ENCODE data around the gene HOMER1.
"Not testable (repeated sequence)": the region's sequence is repeated elsewhere in the genome, so short reads cannot be mapped to it uniquely, and the experiment has no call there.

The HOMER1 gene

GRCh38 chr5:79413112-79413511 is 100.8 kb downstream of the HOMER1 start:
- no peak for DNase-seq

DNA sequence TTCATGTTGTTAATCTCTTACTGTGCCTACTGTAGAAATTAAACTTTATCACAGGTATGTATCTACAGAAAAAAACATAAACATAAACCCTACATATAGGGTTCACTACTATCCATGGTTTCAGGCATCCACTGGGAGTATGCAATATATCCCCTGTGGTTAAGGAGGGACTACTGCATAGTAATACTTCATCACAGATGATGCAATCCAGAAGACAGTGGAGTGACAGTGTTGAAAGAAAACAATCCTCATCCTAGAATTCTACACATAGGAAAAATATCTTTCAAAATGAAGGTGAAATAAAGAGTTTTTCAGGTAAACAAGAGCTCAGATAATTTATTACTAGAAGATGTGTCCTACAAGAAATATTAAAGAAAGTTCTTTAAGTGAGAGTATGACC is 105.9 kb downstream of the HOMER1 start:
- no peak for DNase-seq

DNA sequence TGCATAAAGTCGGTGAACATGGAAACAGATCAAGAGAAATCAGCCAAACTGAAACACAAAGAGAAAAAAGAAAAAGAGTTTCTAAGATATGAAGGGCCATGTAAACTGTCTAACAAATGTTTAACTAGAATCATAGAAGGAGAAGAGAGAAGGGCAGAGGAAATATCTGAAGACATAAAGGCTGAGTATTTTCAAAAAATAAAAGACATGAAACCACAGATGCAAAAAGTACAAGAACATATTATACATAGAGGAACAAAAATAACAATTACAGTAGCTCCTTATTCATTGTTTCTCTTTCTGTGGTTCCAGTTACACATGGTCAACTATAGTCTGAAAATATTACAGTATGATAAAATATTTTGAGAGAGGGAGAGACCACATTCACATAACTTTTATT is 106.3 kb downstream of the HOMER1 start:
- no peak for DNase-seq

DNA sequence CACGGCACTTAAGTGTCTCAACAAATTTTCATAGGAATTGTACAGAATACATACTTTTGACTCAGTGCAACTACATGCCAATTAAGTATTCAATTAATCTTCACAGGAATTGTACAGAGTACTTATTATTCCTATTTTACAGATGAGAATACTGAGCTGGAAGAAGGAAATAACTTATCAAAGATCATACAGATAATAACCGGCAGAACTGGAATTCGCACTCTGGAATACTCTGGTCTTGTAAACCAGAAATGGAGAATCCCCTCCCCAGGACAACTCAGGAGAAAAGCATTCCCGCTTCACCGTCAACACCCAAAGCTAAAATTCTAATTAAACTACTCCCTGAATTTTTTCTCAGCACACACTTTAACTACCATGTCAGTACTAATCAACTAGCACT is 112.7 kb downstream of the HOMER1 start:
- DNase-seq = no peak

- DNase-seq = no peak
Observed at GRCh38 chr5:79399046-79399445, 114.9 kb downstream of the HOMER1 start.

DNA sequence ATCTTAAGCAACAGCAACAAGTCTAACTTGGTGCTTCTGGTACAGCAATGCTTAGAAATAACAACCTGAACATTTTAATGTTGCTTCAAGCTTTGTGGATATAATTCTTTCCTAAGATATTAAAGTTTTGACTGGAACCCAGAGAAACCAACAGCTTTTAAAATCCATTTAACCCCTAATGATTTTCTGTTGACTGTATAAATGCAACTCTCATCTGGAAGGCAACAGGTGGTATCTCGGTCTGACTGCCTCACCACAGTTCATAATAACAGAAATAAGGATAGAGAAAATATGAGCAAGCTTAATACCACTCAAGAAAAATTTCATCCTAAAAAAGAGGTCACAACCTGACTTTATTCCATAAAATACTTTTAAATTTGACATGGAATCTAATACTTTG is 116.9 kb downstream of the HOMER1 start:
- DNase-seq = no peak

- DNase-seq = no peak
Observed at GRCh38 chr5:79396265-79396664, 117.7 kb downstream of the HOMER1 start.

DNA sequence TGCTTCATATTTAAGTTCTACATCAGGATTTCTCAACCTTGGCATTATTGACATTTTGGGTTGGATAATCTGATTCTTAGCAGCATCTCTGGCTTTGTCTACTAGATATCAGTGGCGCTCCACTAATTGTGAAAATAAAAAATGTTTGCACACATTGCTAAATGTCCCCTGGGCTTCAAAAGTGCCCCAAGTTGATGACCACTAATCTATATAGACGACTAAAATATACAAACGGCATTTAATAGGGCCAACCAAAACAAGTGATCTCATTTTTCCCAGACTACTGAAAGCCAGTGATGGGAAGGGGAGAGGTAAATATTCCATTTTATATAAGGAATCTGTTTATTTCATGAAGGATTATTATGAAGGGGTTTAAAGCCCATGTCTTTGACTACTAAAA is 118.6 kb downstream of the HOMER1 start:
- DNase-seq = no peak

DNA sequence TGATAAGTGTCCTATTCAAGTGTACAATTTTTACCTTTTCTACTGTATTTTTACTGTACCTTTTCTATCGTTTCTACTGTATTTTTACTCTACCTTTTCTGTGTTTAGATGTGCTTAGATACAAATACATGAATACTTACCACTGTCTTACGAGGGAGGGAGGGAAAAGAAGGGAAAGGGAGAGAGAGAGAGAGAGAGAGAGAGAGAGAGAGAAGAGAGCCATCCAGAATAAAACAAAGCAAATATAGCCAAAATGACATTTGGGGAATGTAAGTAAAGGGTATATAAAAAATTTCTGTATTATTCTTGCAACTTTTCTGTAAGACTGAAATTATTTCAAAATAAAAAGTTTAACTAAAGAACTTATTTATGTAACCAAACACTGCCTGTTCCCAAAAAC is 121.2 kb downstream of the HOMER1 start:
- no peak for DNase-seq

- no peak for DNase-seq
Observed at GRCh38 chr5:79386679-79387078, 127.3 kb downstream of the HOMER1 start.

GRCh38 chr5:79385126-79385525 is 128.8 kb downstream of the HOMER1 start:
- DNase-seq = not testable (repeated sequence)

DNA sequence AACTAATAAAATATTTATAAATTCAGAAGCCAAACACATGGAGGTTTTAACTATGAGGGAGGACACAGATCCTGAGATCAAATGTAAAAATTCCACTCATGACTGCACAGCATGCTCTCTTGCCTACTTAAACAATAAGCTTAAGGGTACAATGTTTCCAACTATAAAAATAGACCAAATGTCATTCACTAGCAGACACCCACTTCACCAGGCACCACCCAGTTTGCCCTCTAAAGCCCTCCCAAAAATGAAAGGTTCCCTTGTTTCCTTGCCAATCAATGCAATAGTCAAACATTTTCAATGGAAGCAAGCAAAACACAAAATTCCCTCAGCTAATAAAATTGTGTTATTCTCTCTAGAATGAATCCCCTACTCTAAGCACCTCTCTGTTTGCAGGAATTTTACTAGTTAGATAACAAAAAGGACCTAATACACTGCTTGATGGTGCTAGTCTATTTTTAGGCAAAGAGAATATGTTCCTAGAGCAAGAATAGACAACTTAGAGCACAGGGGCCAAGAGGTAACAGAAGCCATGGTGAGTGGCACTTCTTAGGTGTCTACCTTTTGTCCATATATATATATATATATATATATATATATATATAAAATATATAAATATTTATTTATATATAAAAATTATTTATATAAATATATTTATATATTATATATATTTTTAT is 135.3 kb downstream of the HOMER1 start:
- no peak for DNase-seq

DNA sequence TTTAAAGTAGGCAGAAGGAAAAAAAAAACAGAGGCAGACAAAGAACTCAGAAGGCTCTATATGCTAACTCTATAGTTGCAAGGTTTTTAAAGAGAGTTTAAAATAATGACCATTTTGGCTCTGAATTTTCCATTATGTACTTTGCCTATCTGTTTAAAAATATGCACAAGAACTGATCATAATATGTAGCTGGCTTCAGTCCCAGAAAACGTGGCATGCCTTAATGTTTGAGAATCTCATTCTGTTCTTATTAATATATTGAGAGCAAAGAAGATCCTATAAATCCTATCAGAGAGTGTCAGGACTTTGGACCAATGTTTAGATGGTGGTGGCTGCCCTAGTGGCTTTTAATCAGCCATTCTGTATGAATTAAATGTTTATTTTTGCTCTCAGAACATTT is 156.5 kb downstream of the HOMER1 start:
- DNase-seq = no peak

DNA sequence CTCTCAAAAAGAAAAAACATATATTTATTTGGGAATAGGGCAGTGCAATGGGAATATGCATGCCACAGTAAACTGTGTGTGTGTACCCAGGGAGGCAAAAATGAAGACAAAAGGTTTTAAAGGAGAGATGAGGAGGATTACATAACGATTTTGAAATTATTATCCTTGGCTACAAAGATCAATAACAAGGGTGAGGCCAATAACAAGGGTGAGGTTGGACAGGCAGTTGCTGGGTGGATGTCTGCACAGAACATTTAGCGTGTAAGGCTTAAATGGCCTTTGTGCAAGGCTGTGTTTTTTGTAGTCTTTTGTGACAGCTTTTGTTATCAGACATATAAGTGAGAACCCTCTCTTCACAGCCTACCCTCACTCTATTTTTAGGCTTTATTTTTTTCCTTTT is 164.1 kb downstream of the HOMER1 start:
- no peak for DNase-seq

- no peak for DNase-seq
Observed at GRCh38 chr5:79349047-79349446, 164.9 kb downstream of the HOMER1 start.

DNA sequence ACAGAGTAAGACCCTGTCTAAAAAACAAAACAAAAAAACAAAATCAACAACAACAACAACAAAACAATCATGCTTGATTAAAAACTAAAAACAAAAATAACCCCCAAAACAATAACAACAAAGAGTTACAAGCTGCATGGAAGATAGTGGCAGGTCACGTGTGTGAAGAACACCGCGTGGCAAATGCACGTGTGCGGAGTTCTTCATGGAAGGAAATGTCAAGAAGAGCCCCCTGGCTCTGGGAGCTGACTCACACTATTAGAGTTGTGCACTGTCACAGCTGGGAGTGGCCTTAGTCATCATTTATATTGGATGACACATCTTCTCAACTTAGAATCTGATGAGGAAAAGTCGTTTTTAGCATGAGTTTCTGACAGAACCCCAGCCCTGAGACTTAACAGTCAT is 167.5 kb downstream of the HOMER1 start:
- no peak for DNase-seq

GRCh38 chr5:79333852-79334557 is 179.9 kb downstream of the HOMER1 start:
- no peak for DNase-seq

DNA sequence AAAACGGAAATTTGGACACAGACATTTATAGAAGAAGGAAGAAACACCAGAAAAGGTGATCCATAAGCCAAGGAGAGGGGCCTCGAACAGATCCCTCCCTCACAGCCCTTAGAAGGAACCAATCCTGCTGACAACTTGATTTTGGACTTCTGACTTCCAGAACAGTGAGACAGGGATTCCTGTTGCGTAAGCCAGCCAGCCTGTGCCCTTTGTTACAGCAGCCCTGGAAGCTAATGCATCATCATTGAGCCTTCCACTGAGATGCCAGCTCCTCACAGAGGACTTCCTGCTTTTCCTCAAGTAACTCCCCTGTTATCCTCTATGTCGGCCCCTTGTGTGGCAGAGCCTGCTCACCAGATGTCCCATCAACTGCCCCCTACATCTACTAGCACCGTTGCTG is 183.9 kb downstream of the HOMER1 start:
- DNase-seq = no peak

DNA sequence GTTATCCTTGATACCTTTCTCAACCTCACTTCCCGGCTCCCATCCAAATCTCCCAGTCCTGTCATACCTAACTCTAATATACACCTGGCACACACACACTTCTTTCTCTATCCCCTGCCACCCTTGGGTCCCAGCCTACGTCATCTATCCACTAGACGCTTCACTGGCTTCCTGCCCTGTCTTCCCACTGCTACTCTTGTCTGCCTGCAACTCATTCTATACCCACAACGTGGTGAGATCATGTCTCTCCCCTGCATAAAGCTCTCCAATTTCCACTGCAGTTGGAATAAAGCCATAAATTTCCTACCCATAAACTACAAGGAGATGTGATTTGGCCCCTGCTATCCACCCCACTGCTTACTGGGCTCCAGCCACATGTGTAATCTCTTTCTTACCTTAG is 184.5 kb downstream of the HOMER1 start:
- no peak for DNase-seq
